ENCODE measurements around the gene GRM4.

Gene GRM4

GRCh38 chr6:34065466-34066217, 80.2 kb downstream of the GRM4 start:
- Histone ChIP-seq H3K27me3 (ENCODE audit: control insufficient read depth in 1 of 2, insufficient read depth in 2 of 2, low read length in 2 of 2) (peaks cover 16 to 17% of the 10 kb centered on the region in 2 donors), H3K9me3 (ENCODE audit: control insufficient read depth in 1 of 2, low read length in 2 of 2) (no peaks in the 10 kb centered on the region), H3K27ac (ENCODE audit: low read depth, low read length) (no peak overlapping the region), H3K4me3 (ENCODE audit: low read depth in 1 of 2, low read length in 2 of 2) (no peak overlapping the region), H3K9ac (ENCODE audit: low read depth in 1 of 2, low read length in 2 of 2) (no peak overlapping the region), H3K4me1 (ENCODE audit: control insufficient read depth in 1 of 2, insufficient read depth in 2 of 2, low read length in 2 of 2) (no peaks in the 10 kb centered on the region), H3K36me3 (ENCODE audit: control insufficient read depth in 1 of 2, insufficient read depth in 2 of 2, low read length in 2 of 2) (no peaks in the 10 kb centered on the region)

GRCh38 chr6:34064675-34065074, 81.2 kb downstream of the GRM4 start:
- H3K36me3 ChIP-seq (ENCODE audit: control insufficient read depth in 1 of 2, insufficient read depth in 2 of 2, low read length in 2 of 2): no peaks in the 10 kb centered on the region
- no peak overlapping the region for H3K4me3 ChIP-seq (ENCODE audit: low read depth in 1 of 2, low read length in 2 of 2)
- H3K4me1 ChIP-seq (ENCODE audit: control insufficient read depth in 1 of 2, insufficient read depth in 2 of 2, low read length in 2 of 2): no peaks in the 10 kb centered on the region
- H3K27me3 ChIP-seq (ENCODE audit: control insufficient read depth in 1 of 2, insufficient read depth in 2 of 2, low read length in 2 of 2): peaks cover 16 to 17% of the 10 kb centered on the region in 2 donors
- no peaks in the 10 kb centered on the region for H3K9me3 ChIP-seq (ENCODE audit: control insufficient read depth in 1 of 2, low read length in 2 of 2)
- H3K27ac ChIP-seq (ENCODE audit: low read depth, low read length): no peak overlapping the region
- no peak overlapping the region for H3K9ac ChIP-seq (ENCODE audit: low read depth in 1 of 2, low read length in 2 of 2)

GRCh38 chr6:34063651-34064050, 82.2 kb downstream of the GRM4 start:
- H3K4me3 ChIP-seq (ENCODE audit: low read depth in 1 of 2, low read length in 2 of 2): no peak overlapping the region
- H3K9ac ChIP-seq (ENCODE audit: low read depth in 1 of 2, low read length in 2 of 2): no peak overlapping the region
- no peak overlapping the region for H3K27ac ChIP-seq (ENCODE audit: low read depth, low read length)
- no peaks in the 10 kb centered on the region for H3K36me3 ChIP-seq (ENCODE audit: control insufficient read depth in 1 of 2, insufficient read depth in 2 of 2, low read length in 2 of 2)
- peaks cover 16 to 17% of the 10 kb centered on the region in 2 donors for H3K27me3 ChIP-seq (ENCODE audit: control insufficient read depth in 1 of 2, insufficient read depth in 2 of 2, low read length in 2 of 2)
- H3K4me1 ChIP-seq (ENCODE audit: control insufficient read depth in 1 of 2, insufficient read depth in 2 of 2, low read length in 2 of 2): no peaks in the 10 kb centered on the region
- no peaks in the 10 kb centered on the region for H3K9me3 ChIP-seq (ENCODE audit: control insufficient read depth in 1 of 2, low read length in 2 of 2)

GRCh38 chr6:34062815-34063214, 83.1 kb downstream of the GRM4 start:
- Histone ChIP-seq H3K36me3 (ENCODE audit: control insufficient read depth in 1 of 2, insufficient read depth in 2 of 2, low read length in 2 of 2) (no peaks in the 10 kb centered on the region), H3K9me3 (ENCODE audit: control insufficient read depth in 1 of 2, low read length in 2 of 2) (no peaks in the 10 kb centered on the region), H3K27ac (ENCODE audit: low read depth, low read length) (no peak overlapping the region), H3K4me3 (ENCODE audit: low read depth in 1 of 2, low read length in 2 of 2) (no peak overlapping the region), H3K27me3 (ENCODE audit: control insufficient read depth in 1 of 2, insufficient read depth in 2 of 2, low read length in 2 of 2) (peaks cover 16 to 17% of the 10 kb centered on the region in 2 donors), H3K4me1 (ENCODE audit: control insufficient read depth in 1 of 2, insufficient read depth in 2 of 2, low read length in 2 of 2) (no peaks in the 10 kb centered on the region), H3K9ac (ENCODE audit: low read depth in 1 of 2, low read length in 2 of 2) (no peak overlapping the region)

GRCh38 chr6:34062156-34062555, 83.7 kb downstream of the GRM4 start:
- no peak overlapping the region for H3K27ac ChIP-seq (ENCODE audit: low read depth, low read length)
- H3K36me3 ChIP-seq (ENCODE audit: control insufficient read depth in 1 of 2, insufficient read depth in 2 of 2, low read length in 2 of 2): no peaks in the 10 kb centered on the region
- no peak overlapping the region for H3K4me3 ChIP-seq (ENCODE audit: low read depth in 1 of 2, low read length in 2 of 2)
- no peaks in the 10 kb centered on the region for H3K4me1 ChIP-seq (ENCODE audit: control insufficient read depth in 1 of 2, insufficient read depth in 2 of 2, low read length in 2 of 2)
- H3K9me3 ChIP-seq (ENCODE audit: control insufficient read depth in 1 of 2, low read length in 2 of 2): no peaks in the 10 kb centered on the region
- no peak overlapping the region for H3K9ac ChIP-seq (ENCODE audit: low read depth in 1 of 2, low read length in 2 of 2)
- peaks cover 16 to 17% of the 10 kb centered on the region in 2 donors for H3K27me3 ChIP-seq (ENCODE audit: control insufficient read depth in 1 of 2, insufficient read depth in 2 of 2, low read length in 2 of 2)

GRCh38 chr6:34061348-34061747, 84.5 kb downstream of the GRM4 start:
- no peak overlapping the region for H3K9ac ChIP-seq (ENCODE audit: low read depth in 1 of 2, low read length in 2 of 2)
- H3K27me3 ChIP-seq (ENCODE audit: control insufficient read depth in 1 of 2, insufficient read depth in 2 of 2, low read length in 2 of 2): peaks cover 16 to 17% of the 10 kb centered on the region in 2 donors
- no peak overlapping the region for H3K27ac ChIP-seq (ENCODE audit: low read depth, low read length)
- no peaks in the 10 kb centered on the region for H3K9me3 ChIP-seq (ENCODE audit: control insufficient read depth in 1 of 2, low read length in 2 of 2)
- H3K36me3 ChIP-seq (ENCODE audit: control insufficient read depth in 1 of 2, insufficient read depth in 2 of 2, low read length in 2 of 2): no peaks in the 10 kb centered on the region
- H3K4me3 ChIP-seq (ENCODE audit: low read depth in 1 of 2, low read length in 2 of 2): no peak overlapping the region
- no peaks in the 10 kb centered on the region for H3K4me1 ChIP-seq (ENCODE audit: control insufficient read depth in 1 of 2, insufficient read depth in 2 of 2, low read length in 2 of 2)

GRCh38 chr6:34059914-34060313, 86.0 kb downstream of the GRM4 start:
- Histone ChIP-seq H3K4me3 (ENCODE audit: low read depth in 1 of 2, low read length in 2 of 2) (no peak overlapping the region), H3K4me1 (ENCODE audit: control insufficient read depth in 1 of 2, insufficient read depth in 2 of 2, low read length in 2 of 2) (peaks cover 0 to 3% of the 10 kb centered on the region in 2 donors), H3K36me3 (ENCODE audit: control insufficient read depth in 1 of 2, insufficient read depth in 2 of 2, low read length in 2 of 2) (no peaks in the 10 kb centered on the region), H3K27me3 (ENCODE audit: control insufficient read depth in 1 of 2, insufficient read depth in 2 of 2, low read length in 2 of 2) (peaks cover 9 to 13% of the 10 kb centered on the region in 2 donors), H3K9ac (ENCODE audit: low read depth in 1 of 2, low read length in 2 of 2) (no peak overlapping the region), H3K27ac (ENCODE audit: low read depth, low read length) (no peak overlapping the region), H3K9me3 (ENCODE audit: control insufficient read depth in 1 of 2, low read length in 2 of 2) (no peaks in the 10 kb centered on the region)

- Histone ChIP-seq H3K27me3 (ENCODE audit: control insufficient read depth in 1 of 2, insufficient read depth in 2 of 2, low read length in 2 of 2) (peaks cover 8 to 13% of the 10 kb centered on the region in 2 donors), H3K4me1 (ENCODE audit: control insufficient read depth in 1 of 2, insufficient read depth in 2 of 2, low read length in 2 of 2) (peaks cover 0 to 3% of the 10 kb centered on the region in 2 donors), H3K36me3 (ENCODE audit: control insufficient read depth in 1 of 2, insufficient read depth in 2 of 2, low read length in 2 of 2) (no peaks in the 10 kb centered on the region), H3K9ac (ENCODE audit: low read depth in 1 of 2, low read length in 2 of 2) (no peak overlapping the region), H3K9me3 (ENCODE audit: control insufficient read depth in 1 of 2, low read length in 2 of 2) (no peaks in the 10 kb centered on the region), H3K27ac (ENCODE audit: low read depth, low read length) (no peak overlapping the region), H3K4me3 (ENCODE audit: low read depth in 1 of 2, low read length in 2 of 2) (no peak overlapping the region)
Observed at GRCh38 chr6:34059136-34059731, 86.7 kb downstream of the GRM4 start.

- no peak overlapping the region for H3K27ac ChIP-seq (ENCODE audit: low read depth, low read length)
- peaks cover 0 to 3% of the 10 kb centered on the region in 2 donors for H3K4me1 ChIP-seq (ENCODE audit: control insufficient read depth in 1 of 2, insufficient read depth in 2 of 2, low read length in 2 of 2)
- H3K9ac ChIP-seq (ENCODE audit: low read depth in 1 of 2, low read length in 2 of 2): no peak overlapping the region
- no peaks in the 10 kb centered on the region for H3K9me3 ChIP-seq (ENCODE audit: control insufficient read depth in 1 of 2, low read length in 2 of 2)
- peaks cover 3 to 4% of the 10 kb centered on the region in 2 donors for H3K27me3 ChIP-seq (ENCODE audit: control insufficient read depth in 1 of 2, insufficient read depth in 2 of 2, low read length in 2 of 2)
- H3K36me3 ChIP-seq (ENCODE audit: control insufficient read depth in 1 of 2, insufficient read depth in 2 of 2, low read length in 2 of 2): no peaks in the 10 kb centered on the region
- H3K4me3 ChIP-seq (ENCODE audit: low read depth in 1 of 2, low read length in 2 of 2): no peak overlapping the region
Observed at GRCh38 chr6:34057790-34058189, 88.1 kb downstream of the GRM4 start.

- H3K9me3 ChIP-seq (ENCODE audit: control insufficient read depth in 1 of 2, low read length in 2 of 2): no peaks in the 10 kb centered on the region
- peaks cover 0 to 3% of the 10 kb centered on the region in 2 donors for H3K4me1 ChIP-seq (ENCODE audit: control insufficient read depth in 1 of 2, insufficient read depth in 2 of 2, low read length in 2 of 2)
- H3K27me3 ChIP-seq (ENCODE audit: control insufficient read depth in 1 of 2, insufficient read depth in 2 of 2, low read length in 2 of 2): peaks cover 0 to 3% of the 10 kb centered on the region in 2 donors
- no peak overlapping the region for H3K4me3 ChIP-seq (ENCODE audit: low read depth in 1 of 2, low read length in 2 of 2)
- H3K36me3 ChIP-seq (ENCODE audit: control insufficient read depth in 1 of 2, insufficient read depth in 2 of 2, low read length in 2 of 2): no peaks in the 10 kb centered on the region
- no peak overlapping the region for H3K27ac ChIP-seq (ENCODE audit: low read depth, low read length)
- no peak overlapping the region for H3K9ac ChIP-seq (ENCODE audit: low read depth in 1 of 2, low read length in 2 of 2)
Observed at GRCh38 chr6:34057191-34057590, 88.7 kb downstream of the GRM4 start.
